Endothelial cell of umbilical vein (primary cell): Measurements from ENCODE around the gene SHISA7. TPM values are rescaled to one million over a fixed set of nuclear protein-coding genes. Genes with fewer than 3 reads are reported as not detected.

ENCODE experiments used
- BruUV-seq: library from RNA; stranded (reverse); fragments of 400-500 nt; replicated peaks from 2 replicates; lab custom pipeline; 2021; lab: Mats Ljungman, UMichigan
- CTCF ChIA-PET: fragments of 300-600, 350-600 bp; sonication (Branson Sonifier 250); formaldehyde crosslinking; loops from one replicate; lab custom pipeline; 2021; ENCODE audit warnings: antibody characterized with exemption, inconsistent platforms; lab: Charles Lee
- POLR2A ChIA-PET: fragments of 300-600, 350-600 bp; sonication (Branson Sonifier 250); formaldehyde crosslinking; loops from one replicate; lab custom pipeline; 2021; ENCODE audit warnings: antibody characterized with exemption, inconsistent platforms; lab: Charles Lee
- DNase-seq: peaks from one replicate; pipeline ENCODE4 v3.0.0-alpha.2; 2011; ENCODE audit warnings: low read depth, low spot score
- FAIRE-seq: peaks from 2 replicates; lab custom pipeline; 2011; peaks lifted over from hg19 to GRCh38; lab: Jason Lieb, UNC
- H2AFZ ChIP-seq: 2 replicates; pipeline ENCODE4 v1.6.0; 2012; ENCODE audit warnings: low read depth, low read length, control low read depth, inconsistent platforms
- H3K27ac ChIP-seq: 2 replicates; pipeline ENCODE4 v1.5.1; 2011; ENCODE audit warnings: low read depth, mild to moderate bottlenecking, control low read depth, low read length, moderate library complexity; ENCODE audit not compliant: insufficient read depth
- H3K27me3 ChIP-seq, 2 experiments: 2 replicates each; pipeline versions ENCODE4 v1.6.0 to v1.6.1; 2011; ENCODE audit warnings: low read length in 2 of 2, mixed read lengths in 1 of 2; ENCODE audit not compliant: control insufficient read depth in 2 of 2, insufficient read depth in 2 of 2
- H3K36me3 ChIP-seq, 2 experiments: 2 replicates in 1 of 2; 3 replicates in 1 of 2; pipeline ENCODE4 v1.5.1; 2011; ENCODE audit warnings: low read length in 2 of 2, mild to moderate bottlenecking in 1 of 2, moderate library complexity in 1 of 2; ENCODE audit not compliant: control insufficient read depth in 2 of 2, insufficient read depth in 2 of 2; ENCODE audit errors: extremely low read depth in 1 of 2
- H3K4me1 ChIP-seq: 3 replicates; pipeline ENCODE4 v1.5.1; 2011; ENCODE audit warnings: mild to moderate bottlenecking, low read length; ENCODE audit not compliant: control insufficient read depth, insufficient read depth; ENCODE audit errors: extremely low read depth
- H3K4me2 ChIP-seq: 2 replicates; pipeline ENCODE4 v1.6.1; 2011; ENCODE audit warnings: low read length, control low read depth, mixed read lengths; ENCODE audit not compliant: insufficient read depth
- H3K4me3 ChIP-seq, 3 experiments: fragments of 200-600 bp in 1 of 3; sonication (generic), shearing (Covaris generic) in 1 of 3; replicated peaks in 1 of 3; 2 replicates each; pipeline ENCODE4 v1.5.1; 2011 to 2016; ENCODE audit warnings: control low read depth in 3 of 3, low read length in 3 of 3, mild to moderate bottlenecking in 2 of 3, inconsistent platforms in 1 of 3, low read depth in 1 of 3, moderate library complexity in 1 of 3; ENCODE audit not compliant: insufficient read depth in 1 of 3
- H3K79me2 ChIP-seq: 2 replicates; pipeline ENCODE4 v1.6.0; 2012; ENCODE audit warnings: low read length, inconsistent platforms; ENCODE audit not compliant: control insufficient read depth, insufficient read depth
- H3K9ac ChIP-seq: replicated peaks from 2 replicates; pipeline ENCODE3; 2011; ENCODE audit warnings: low read length, control low read depth; ENCODE audit not compliant: insufficient read depth; ENCODE audit errors: extremely low read depth
- H3K9me1 ChIP-seq: replicated peaks from 3 replicates; pipeline ENCODE4 v1.6.0; 2011; ENCODE audit warnings: mild to moderate bottlenecking, low read length; ENCODE audit not compliant: control insufficient read depth, insufficient read depth; ENCODE audit errors: extremely low read depth
- H3K9me3 ChIP-seq: replicated peaks from 2 replicates; pipeline ENCODE4 v1.5.1; 2012; ENCODE audit warnings: low read length, inconsistent platforms; ENCODE audit not compliant: control insufficient read depth, insufficient read depth
- H4K20me1 ChIP-seq: replicated peaks from 2 replicates; pipeline ENCODE3; 2011; ENCODE audit warnings: mild to moderate bottlenecking, low read length; ENCODE audit not compliant: control insufficient read depth, insufficient read depth; ENCODE audit errors: extremely low read depth
- EZH2 ChIP-seq: IDR thresholded peaks from 2 replicates; pipeline ENCODE4 v1.6.1; 2012; ENCODE audit warnings: borderline replicate concordance, low read depth, mild to moderate bottlenecking, moderate library complexity, low read length, inconsistent platforms; ENCODE audit not compliant: severe bottlenecking
- FOS ChIP-seq: IDR thresholded peaks from 2 replicates; pipeline ENCODE4 v1.6.1; 2011; ENCODE audit warnings: mild to moderate bottlenecking, low read length, moderate library complexity, borderline replicate concordance; ENCODE audit not compliant: insufficient read depth
- JUN ChIP-seq: IDR thresholded peaks from 2 replicates; pipeline ENCODE4 v1.6.1; 2011; ENCODE audit warnings: borderline replicate concordance, low read depth; ENCODE audit not compliant: insufficient read length, insufficient read depth
- MYC ChIP-seq: IDR thresholded peaks from one replicate; pipeline ENCODE4 v1.6.1; 2011; ENCODE audit warnings: mild to moderate bottlenecking, low read depth, low read length
- dilution Hi-C: fragments of 300-500 bp; cut with MboI; formaldehyde crosslinking; loops from one replicate; pipeline ENCODE4 v1.15.0; 2019; ENCODE audit warnings: low sequenced_read_pairs; ENCODE audit not compliant: extremely low pct_ligation_motif_present
- intact Hi-C: fragments of 100-400 bp; cut with micrococcal nuclease; formaldehyde crosslinking; loops from one replicate; pipeline ENCODE4 v1.10.0; 2022
- polyA plus RNA-seq, 4 experiments: library from polyadenylated mRNA; depleted of rRNA in 3 of 4; stranded (reverse) in 3 of 4; unstranded in 1 of 4; fragments of >200 nt; gene quantifications; 2 replicates each; pipeline versions ENCODE4 v1.2.1 to v1.2.3, GENCODE V29; 2011 to 2012; ENCODE audit warnings: missing spikeins in 1 of 4
- total RNA-seq: library from RNA; stranded (reverse); gene quantifications from 2 replicates; pipeline ENCODE4 v1.2.3, GENCODE V29; 2021

Gene SHISA7
- total and polyA plus RNA-seq, 2 donors (not counting 3 experiments of a cell fraction or from before 2014, with no cell fraction given) = not detected

DNA sequence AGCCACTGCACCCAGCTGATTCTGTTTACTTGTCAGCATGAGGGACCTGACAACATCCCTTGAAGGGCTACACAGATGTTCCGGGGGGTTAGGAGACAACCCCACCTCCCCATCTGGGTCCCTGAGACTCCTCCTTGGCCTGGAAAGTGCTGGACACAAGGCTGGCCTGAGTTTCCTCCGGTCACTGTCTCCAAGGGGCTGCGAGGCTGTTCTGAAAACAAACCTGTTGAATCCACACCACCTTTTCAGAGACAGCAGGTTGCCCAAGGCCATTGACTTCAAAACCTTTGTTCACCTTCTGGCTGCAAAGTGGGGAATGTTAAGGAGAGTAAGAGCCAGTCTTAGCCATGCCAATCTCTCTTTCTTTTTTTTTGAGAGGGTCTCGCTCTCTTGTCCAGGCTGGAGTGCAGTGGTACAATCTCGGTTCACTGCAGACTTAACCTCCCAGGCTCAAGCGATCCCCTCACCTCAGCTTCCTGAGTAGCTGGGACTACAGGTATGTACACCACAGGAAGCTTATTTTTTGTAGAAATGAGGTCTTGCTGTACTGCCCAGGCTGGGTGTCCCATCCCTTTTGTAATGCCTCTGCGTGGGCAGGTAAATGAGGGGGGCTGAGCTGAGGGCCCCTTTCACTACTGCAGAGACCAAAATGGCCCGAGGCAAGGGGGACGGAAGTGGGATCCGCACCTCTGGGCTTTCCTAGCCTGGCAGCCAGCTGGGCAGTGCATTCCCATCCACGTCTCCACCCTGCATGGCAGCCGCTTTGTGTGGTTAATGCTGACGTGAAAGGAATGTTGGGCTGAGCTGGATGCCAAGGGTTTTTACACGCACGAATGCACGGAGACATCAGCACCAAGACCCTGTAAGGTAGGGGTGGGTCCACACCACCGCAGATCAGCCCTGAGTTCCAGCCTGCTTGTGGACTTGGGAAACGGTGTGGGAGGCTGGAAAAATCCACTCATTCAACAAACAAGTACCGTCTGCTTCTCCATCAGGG is 31.5 kb upstream of the SHISA7 start:
- Histone ChIP-seq H4K20me1 (no peaks in the 10 kb centered on the region), H3K4me2 (no peak overlapping the region), H3K27ac (no peak overlapping the region), H3K4me1 (peaks cover 10% of the 10 kb centered on the region), H3K36me3 (no peaks in the 10 kb centered on the region), H3K9me3 (no peaks in the 10 kb centered on the region), H3K79me2 (peaks cover 15% of the 10 kb centered on the region), H2AFZ (no peak overlapping the region), H3K27me3 (no peaks in the 10 kb centered on the region), H3K9ac (no peak overlapping the region), H3K9me1 (no peaks in the 10 kb centered on the region), H3K4me3 (no peak overlapping the region)
- CTCF ChIA-PET = interaction anchor here (0.6 to 6.1 kb wide), 5 partner anchors 11 to 180 kb away, joined by 3 to 62 read pairs (median 4); partner anchors contain the start of genes ISOC2, NAT14 and U2AF2
- FAIRE-seq (no peak), DNase-seq (no peak)
- intact Hi-C loops (no loop called here), dilution Hi-C loops (no loop called here)
- TF ChIP-seq MYC = no peak
- no peak for TF ChIP-seq FOS
- TF ChIP-seq EZH2 = no peak
- TF ChIP-seq JUN = no peak
- BruUV-seq = no TSS peak
- POLR2A ChIA-PET = no interaction called here
